LNCaP clone FGC (cell line): Measurements from ENCODE around the gene CD300LF.

Experiments used
- DNase-seq: peaks from one replicate; pipeline ENCODE4 v3.0.0-alpha.2; 2011; ENCODE audit warnings: low read depth
- H3K4me3 ChIP-seq: 2 replicates; pipeline ENCODE4 v1.5.1; 2011; ENCODE audit warnings: mild to moderate bottlenecking, low read depth, low read length, control low read depth
- CTCF ChIP-seq: IDR thresholded peaks from 2 replicates; pipeline ENCODE4 v1.5.1; 2012; ENCODE audit warnings: mild to moderate bottlenecking; ENCODE audit not compliant: control insufficient read depth, insufficient read depth; ENCODE audit errors: extremely low read depth

Gene CD300LF

GRCh38 chr17:74690409-74690825 is 22.3 kb downstream of the CD300LF start:
- H3K4me3 ChIP-seq, result no peak overlapping the region
- TF ChIP-seq CTCF, result no peak
- DNase-seq, result no peak

- DNase-seq, result no peak
- no peak for TF ChIP-seq CTCF
- no peak overlapping the region for H3K4me3 ChIP-seq
Observed at GRCh38 chr17:74687886-74688285, 24.8 kb downstream of the CD300LF start.

- no peak for DNase-seq
- no peak overlapping the region for H3K4me3 ChIP-seq
- TF ChIP-seq CTCF, result peak; percentile 36; the same call in 1 of the 2 replicates
Observed at GRCh38 chr17:74686761-74687160, 26.0 kb downstream of the CD300LF start.

GRCh38 chr17:74682471-74683190 is 30.1 kb downstream of the CD300LF start:
- H3K4me3 ChIP-seq, result no peak overlapping the region
- no peak for DNase-seq
- no peak for TF ChIP-seq CTCF

GRCh38 chr17:74682028-74682427 is 30.7 kb downstream of the CD300LF start:
- no peak for TF ChIP-seq CTCF
- DNase-seq, result no peak

GRCh38 chr17:74680941-74681340 is 31.8 kb downstream of the CD300LF start:
- no peak overlapping the region for H3K4me3 ChIP-seq
- no peak for DNase-seq
- no peak for TF ChIP-seq CTCF

More at GRCh38 chr17:74682028-74682427, 30.7 kb downstream of the CD300LF start:
- H3K4me3 ChIP-seq, result no peak overlapping the region

- DNase-seq, result no peak
- no peak overlapping the region for H3K4me3 ChIP-seq
- no peak for TF ChIP-seq CTCF
Observed at GRCh38 chr17:74680213-74680612, 32.5 kb downstream of the CD300LF start.
